MM.1S (cell line): ENCODE results near the gene NXN.

Experiments used
- DNase-seq: peaks from one replicate; pipeline ENCODE4 v3.0.0-alpha.2; 2015
- H2AFZ ChIP-seq: fragments of 300-600 bp; sonication (generic); 2 replicates; pipeline ENCODE4 v1.6.0; 2016; ENCODE audit warnings: antibody characterized with exemption, low read length
- H3F3A ChIP-seq: fragments of 300-600 bp; sonication (generic); 2 replicates; pipeline ENCODE4 v1.6.1; 2016; ENCODE audit warnings: mild to moderate bottlenecking, antibody characterized with exemption, low read length, moderate library complexity, mixed read lengths; ENCODE audit not compliant: insufficient read depth
- H3K27ac ChIP-seq: fragments of 300-600 bp; sonication (generic); 2 replicates; pipeline ENCODE4 v1.5.1; 2016; ENCODE audit warnings: mild to moderate bottlenecking, low read length
- H3K27me3 ChIP-seq: fragments of 300-600 bp; sonication (generic); replicated peaks from 2 replicates; pipeline ENCODE4 v1.6.0; 2016; ENCODE audit warnings: low read length; ENCODE audit not compliant: insufficient read depth
- H3K36me3 ChIP-seq: fragments of 300-600 bp; sonication (generic); replicated peaks from 2 replicates; pipeline ENCODE4 v1.6.1; 2016; ENCODE audit warnings: mild to moderate bottlenecking, low read length, mixed read lengths; ENCODE audit not compliant: insufficient read depth
- H3K4me1 ChIP-seq: fragments of 300-600 bp; sonication (generic); 2 replicates; pipeline ENCODE4 v1.6.1; 2016; ENCODE audit warnings: low read length, mixed read lengths
- H3K4me2 ChIP-seq: fragments of 300-600 bp; sonication (generic); 2 replicates; pipeline ENCODE4 v1.6.0; 2016; ENCODE audit warnings: low read depth, low read length
- H3K4me3 ChIP-seq: fragments of 300-600 bp; sonication (generic); 2 replicates; pipeline ENCODE4 v1.5.1; 2016; ENCODE audit warnings: low read length, mixed read lengths
- H3K79me2 ChIP-seq: fragments of 300-600 bp; sonication (generic); 2 replicates; pipeline ENCODE4 v1.6.1; 2016; ENCODE audit warnings: mixed run types, low read length, mixed read lengths
- H3K9ac ChIP-seq: fragments of 300-600 bp; sonication (generic); 2 replicates; pipeline ENCODE4 v1.6.1; 2016; ENCODE audit warnings: low read length, mixed read lengths
- H3K9me2 ChIP-seq: fragments of 300-600 bp; sonication (generic); replicated peaks from 2 replicates; pipeline ENCODE4 v1.6.1; 2016; ENCODE audit warnings: mild to moderate bottlenecking, low read length, mixed read lengths; ENCODE audit not compliant: insufficient read depth
- H3K9me3 ChIP-seq: fragments of 300-600 bp; sonication (generic); replicated peaks from 2 replicates; pipeline ENCODE4 v1.6.1; 2016; ENCODE audit warnings: mild to moderate bottlenecking, low read length, mixed read lengths; ENCODE audit not compliant: insufficient read depth
- H4K20me1 ChIP-seq: fragments of 300-600 bp; sonication (generic); 2 replicates; pipeline ENCODE4 v1.6.1; 2016; ENCODE audit warnings: mild to moderate bottlenecking, low read length, moderate library complexity, mixed read lengths; ENCODE audit not compliant: insufficient read depth
- CTCF ChIP-seq: fragments of 300-600 bp; sonication (generic); IDR thresholded peaks from 2 replicates; pipeline ENCODE4 v1.5.1; 2016; ENCODE audit warnings: antibody characterized with exemption, low read length, mixed read lengths
- EZH2 ChIP-seq: fragments of 300-600 bp; sonication (generic); optimal IDR thresholded peaks from 2 replicates; pipeline ENCODE3; 2017; ENCODE audit warnings: low read depth, mild to moderate bottlenecking, antibody characterized with exemption, low read length, mixed read lengths
- EZH2phosphoT487 ChIP-seq: fragments of 300-600 bp; sonication (generic); IDR thresholded peaks from 2 replicates; pipeline ENCODE4 v1.6.1; 2018; ENCODE audit warnings: antibody characterized with exemption, low read length

Gene NXN

GRCh38 chr17:979212-979538 lies 401 bp downstream of the NXN start:
- Histone ChIP-seq H3K79me2 (no peaks in the 10 kb centered on the region), H3K9me2 (no peaks in the 10 kb centered on the region), H3K27me3 (peaks cover 53% of the 10 kb centered on the region), H3K36me3 (no peaks in the 10 kb centered on the region), H3K27ac (no peak overlapping the region), H3K4me1 (peaks cover 4% of the 10 kb centered on the region; the same call in 1 of the 2 replicates), H3K9ac (no peak overlapping the region), H3K4me2 (peak overlapping the region; percentile 69; the same call in 1 of the 2 replicates), H4K20me1 (no peaks in the 10 kb centered on the region), H3K9me3 (no peaks in the 10 kb centered on the region), H3F3A (0 out of 2 replicates have a peak, but pooled peaks cover 4% of the 10 kb centered on the region), H2AFZ (no peak overlapping the region), H3K4me3 (peak overlapping the region; percentile 50; the same call in 1 of the 2 replicates)
- TF ChIP-seq CTCF (no peak), EZH2phosphoT487 (no peak), EZH2 (no peak)
- DNase-seq: no peak

- no peaks in the 10 kb centered on the region for H3K36me3 ChIP-seq
- H3K4me2 ChIP-seq: no peak overlapping the region
- H2AFZ ChIP-seq: no peak overlapping the region
- H3K79me2 ChIP-seq: no peaks in the 10 kb centered on the region
- peaks cover 4% of the 10 kb centered on the region; the same call in 1 of the 2 replicates for H3K4me1 ChIP-seq
- H3K9me2 ChIP-seq: no peaks in the 10 kb centered on the region
- no peak overlapping the region for H3K27ac ChIP-seq
- no peak for DNase-seq
- no peaks in the 10 kb centered on the region for H4K20me1 ChIP-seq
- no peak overlapping the region for H3K4me3 ChIP-seq
- no peaks in the 10 kb centered on the region for H3K9me3 ChIP-seq
- H3K9ac ChIP-seq: no peak overlapping the region
- H3F3A ChIP-seq: 0 out of 2 replicates have a peak, but pooled peaks cover 4% of the 10 kb centered on the region
- TF ChIP-seq EZH2phosphoT487 (no peak), EZH2 (no peak), CTCF (no peak)
- H3K27me3 ChIP-seq: peaks cover 52% of the 10 kb centered on the region
These were observed 1.2 kb downstream of the NXN start for GRCh38 chr17:978103-979093.

DNA sequence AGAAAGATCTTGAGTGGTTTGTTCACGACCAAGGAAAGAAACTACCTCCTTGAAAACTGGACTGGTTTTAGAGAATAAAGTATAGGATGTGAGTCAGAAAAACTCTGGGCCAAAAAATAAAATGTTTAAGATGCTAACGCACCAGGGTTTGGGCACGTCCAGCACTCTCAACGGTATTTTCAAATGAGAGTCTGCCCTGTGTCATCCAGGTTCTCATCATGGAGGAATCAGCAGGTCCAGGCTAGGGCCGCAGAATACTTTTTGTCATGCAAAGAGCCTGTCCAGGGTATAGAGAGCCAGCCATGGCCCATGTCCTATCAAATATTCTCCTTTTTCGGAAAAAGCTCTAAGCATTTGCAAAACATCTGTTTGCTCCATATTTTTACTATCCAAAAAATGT lies 2.4 kb downstream of the NXN start:
- DNase-seq: no peak
- H3K79me2 ChIP-seq: no peaks in the 10 kb centered on the region
- H3K4me2 ChIP-seq: no peak overlapping the region

More for the DNA sequence above, 2.4 kb downstream of the NXN start:
- no peak overlapping the region for H3K9ac ChIP-seq
- H3K9me3 ChIP-seq: no peaks in the 10 kb centered on the region
- no peak overlapping the region for H3K4me3 ChIP-seq
- 0 out of 2 replicates have a peak, but pooled peaks cover 4% of the 10 kb centered on the region for H3F3A ChIP-seq
- no peaks in the 10 kb centered on the region for H3K36me3 ChIP-seq
- H4K20me1 ChIP-seq: no peaks in the 10 kb centered on the region
- peaks cover 4% of the 10 kb centered on the region; the same call in 1 of the 2 replicates for H3K4me1 ChIP-seq
- no peak overlapping the region for H3K27ac ChIP-seq
- H3K9me2 ChIP-seq: no peaks in the 10 kb centered on the region
- no peak for TF ChIP-seq CTCF
- TF ChIP-seq EZH2: no peak
- TF ChIP-seq EZH2phosphoT487: no peak
- peaks cover 64% of the 10 kb centered on the region for H3K27me3 ChIP-seq
- no peak overlapping the region for H2AFZ ChIP-seq
